Measurements from ENCODE around the gene SLC66A2. TPM values are rescaled to one million over a fixed set of nuclear protein-coding genes. Genes with fewer than 3 reads are reported as not detected.
A peak's percentile ranks its signal among the peaks of the same experiment; 100 is the strongest.

The SLC66A2 gene
- total RNA-seq, 1 experiment from 2014 or later = 19.5 TPM

- peak in 1 of 2 experiments; percentile 14 for TF ChIP-seq CTCF (IDR thresholded peaks at IDR 0.05; ENCODE audit: insufficient read depth in 1 of 2, low read depth in 1 of 2, low read length in 1 of 2, severe bottlenecking in 1 of 2, unreplicated experiment in 1 of 2)
- peaks cover 6% of the 10 kb centered on the region for H3K4me1 Mint-ChIP-seq (ENCODE audit: low read depth, unreplicated experiment)
- no peaks in the 10 kb centered on the region for H3K27me3 Mint-ChIP-seq (ENCODE audit: insufficient read depth, unreplicated experiment)
- H3K4me3 ChIP-seq (ENCODE audit: low read depth, low read length) = peak overlapping the region; percentile 89
- H3K27ac Mint-ChIP-seq (ENCODE audit: unreplicated experiment) = peak overlapping the region; percentile 35
- peak; percentile 53 to 65 for DNase-seq
- peaks cover 18% of the 10 kb centered on the region for H3K36me3 Mint-ChIP-seq (ENCODE audit: insufficient read depth, unreplicated experiment)
- no peaks in the 10 kb centered on the region for H3K9me3 Mint-ChIP-seq (ENCODE audit: unreplicated experiment)
- no peaks in the 10 kb centered on the region for H3K36me3 ChIP-seq (ENCODE audit: control insufficient read depth, insufficient read depth, low read length)
- intact Hi-C loops (cut with micrococcal nuclease; ENCODE audit: unreplicated experiment) = loop anchor here (1.0 kb wide), 1 partner anchor 23 kb away; no protein-coding TSS in a partner anchor
- BruUV-seq (replicated peaks) = no TSS peak
- ChIA-PET POLR2A (no interaction called here), CTCF (no interaction called here)
- no peaks in the 10 kb centered on the region for H3K27me3 ChIP-seq (replicated peaks; ENCODE audit: control insufficient read depth, insufficient read depth, low read length)
- no peaks in the 10 kb centered on the region for H3K4me1 ChIP-seq
- H3K9me3 ChIP-seq = no peaks in the 10 kb centered on the region
- peak overlapping the region; percentile 71 for H3K4me3 Mint-ChIP-seq (ENCODE audit: unreplicated experiment)
Observed at GRCh38 chr18:79988071-79988450, 36.6 kb upstream of the SLC66A2 start.

GRCh38 chr18:79987566-79987965 is 36.1 kb upstream of the SLC66A2 start:
- Mint-ChIP-seq H3K27me3 (ENCODE audit: insufficient read depth, unreplicated experiment) (no peaks in the 10 kb centered on the region), H3K9me3 (ENCODE audit: unreplicated experiment) (no peaks in the 10 kb centered on the region), H3K36me3 (ENCODE audit: insufficient read depth, unreplicated experiment) (peaks cover 19% of the 10 kb centered on the region), H3K27ac (ENCODE audit: unreplicated experiment) (peak overlapping the region; percentile 35), H3K4me3 (ENCODE audit: unreplicated experiment) (peak overlapping the region; percentile 71), H3K4me1 (ENCODE audit: low read depth, unreplicated experiment) (peaks cover under 1% of the 10 kb centered on the region)
- Histone ChIP-seq H3K4me3 (ENCODE audit: low read depth, low read length) (peak overlapping the region; percentile 89), H3K9me3 (no peaks in the 10 kb centered on the region), H3K4me1 (no peaks in the 10 kb centered on the region), H3K27me3 (replicated peaks; ENCODE audit: control insufficient read depth, insufficient read depth, low read length) (no peaks in the 10 kb centered on the region), H3K36me3 (ENCODE audit: control insufficient read depth, insufficient read depth, low read length) (no peaks in the 10 kb centered on the region)
- intact Hi-C loops (cut with micrococcal nuclease; ENCODE audit: unreplicated experiment) = no loop called here
- TF ChIP-seq CTCF (IDR thresholded peaks at IDR 0.05; ENCODE audit: insufficient read depth in 1 of 2, low read depth in 1 of 2, low read length in 1 of 2, severe bottlenecking in 1 of 2, unreplicated experiment in 1 of 2) = no peak
- ChIA-PET CTCF (no interaction called here), POLR2A (no interaction called here)
- no peak for DNase-seq
- BruUV-seq (replicated peaks) = TSS peak; percentile 43

- no peak for DNase-seq
- Mint-ChIP-seq H3K27ac (ENCODE audit: unreplicated experiment) (peak overlapping the region; percentile 35), H3K4me1 (ENCODE audit: low read depth, unreplicated experiment) (no peaks in the 10 kb centered on the region), H3K9me3 (ENCODE audit: unreplicated experiment) (no peaks in the 10 kb centered on the region), H3K36me3 (ENCODE audit: insufficient read depth, unreplicated experiment) (peaks cover 26% of the 10 kb centered on the region), H3K27me3 (ENCODE audit: insufficient read depth, unreplicated experiment) (no peaks in the 10 kb centered on the region), H3K4me3 (ENCODE audit: unreplicated experiment) (peak overlapping the region; percentile 71)
- Histone ChIP-seq H3K9me3 (no peaks in the 10 kb centered on the region), H3K4me3 (ENCODE audit: low read depth, low read length) (peak overlapping the region; percentile 89; the same call in 1 of the 2 replicates), H3K36me3 (ENCODE audit: control insufficient read depth, insufficient read depth, low read length) (no peaks in the 10 kb centered on the region), H3K27me3 (replicated peaks; ENCODE audit: control insufficient read depth, insufficient read depth, low read length) (no peaks in the 10 kb centered on the region), H3K4me1 (no peaks in the 10 kb centered on the region)
- intact Hi-C loops (cut with micrococcal nuclease; ENCODE audit: unreplicated experiment) = no loop called here
- BruUV-seq (replicated peaks) = no TSS peak
- ChIA-PET CTCF (no interaction called here), POLR2A (no interaction called here)
- no peak for TF ChIP-seq CTCF (IDR thresholded peaks at IDR 0.05; ENCODE audit: insufficient read depth in 1 of 2, low read depth in 1 of 2, low read length in 1 of 2, severe bottlenecking in 1 of 2, unreplicated experiment in 1 of 2)
Observed at GRCh38 chr18:79986726-79987125, 35.3 kb upstream of the SLC66A2 start.
